ENCODE data around the gene RPS6KA2.

RPS6KA2 gene

DNA sequence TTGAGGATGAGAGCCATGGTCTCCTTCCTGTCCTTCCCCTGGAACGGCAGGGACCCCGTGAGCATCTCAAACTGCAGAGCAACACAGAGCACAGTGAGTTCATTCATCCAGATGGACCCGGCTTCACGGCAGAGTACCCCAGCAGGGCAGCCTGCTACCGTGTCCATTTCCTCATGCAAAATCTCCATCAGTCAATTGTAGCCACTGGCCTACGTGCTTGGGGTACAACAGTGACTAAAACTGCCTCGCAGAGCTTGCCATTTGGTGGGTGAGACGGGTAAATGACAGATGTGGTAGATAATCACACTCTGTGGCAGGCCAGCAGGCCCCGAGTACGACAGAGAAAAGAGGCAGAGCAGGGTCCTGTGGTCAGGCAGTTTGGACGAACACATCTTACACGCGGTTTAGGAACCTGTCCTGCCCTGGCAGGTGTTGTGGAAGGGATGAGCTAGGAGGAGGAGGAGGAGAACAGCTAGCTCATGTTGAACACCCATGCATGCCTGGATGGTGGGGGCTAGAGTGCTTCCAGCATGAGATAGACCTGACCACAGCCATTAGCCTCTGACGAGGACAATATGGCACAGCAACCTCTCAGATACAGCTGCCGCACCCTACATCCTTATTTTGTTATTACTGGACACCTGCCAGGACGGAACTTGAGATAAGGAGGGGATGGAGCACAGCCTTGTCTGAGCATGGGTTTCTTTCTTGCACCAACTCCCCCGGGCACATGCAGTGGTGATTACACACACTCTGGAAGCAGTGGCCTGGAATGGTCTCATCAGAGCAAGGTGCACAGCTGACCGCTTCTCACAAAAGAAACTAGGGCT is 136.2 kb downstream of the RPS6KA2 start:
- no peak for DNase-seq (ENCODE audit: low read depth)
- H3K4me3 ChIP-seq (ENCODE audit: low read length): no peak overlapping the region
- TF ChIP-seq, protein P1, sequence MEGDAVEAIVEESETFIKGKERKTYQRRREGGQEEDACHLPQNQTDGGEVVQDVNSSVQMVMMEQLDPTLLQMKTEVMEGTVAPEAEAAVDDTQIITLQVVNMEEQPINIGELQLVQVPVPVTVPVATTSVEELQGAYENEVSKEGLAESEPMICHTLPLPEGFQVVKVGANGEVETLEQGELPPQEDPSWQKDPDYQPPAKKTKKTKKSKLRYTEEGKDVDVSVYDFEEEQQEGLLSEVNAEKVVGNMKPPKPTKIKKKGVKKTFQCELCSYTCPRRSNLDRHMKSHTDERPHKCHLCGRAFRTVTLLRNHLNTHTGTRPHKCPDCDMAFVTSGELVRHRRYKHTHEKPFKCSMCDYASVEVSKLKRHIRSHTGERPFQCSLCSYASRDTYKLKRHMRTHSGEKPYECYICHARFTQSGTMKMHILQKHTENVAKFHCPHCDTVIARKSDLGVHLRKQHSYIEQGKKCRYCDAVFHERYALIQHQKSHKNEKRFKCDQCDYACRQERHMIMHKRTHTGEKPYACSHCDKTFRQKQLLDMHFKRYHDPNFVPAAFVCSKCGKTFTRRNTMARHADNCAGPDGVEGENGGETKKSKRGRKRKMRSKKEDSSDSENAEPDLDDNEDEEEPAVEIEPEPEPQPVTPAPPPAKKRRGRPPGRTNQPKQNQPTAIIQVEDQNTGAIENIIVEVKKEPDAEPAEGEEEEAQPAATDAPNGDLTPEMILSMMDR (conservative IDR thresholded peaks at IDR 0.05; ENCODE audit: low read depth, low read length): no peak

DNA sequence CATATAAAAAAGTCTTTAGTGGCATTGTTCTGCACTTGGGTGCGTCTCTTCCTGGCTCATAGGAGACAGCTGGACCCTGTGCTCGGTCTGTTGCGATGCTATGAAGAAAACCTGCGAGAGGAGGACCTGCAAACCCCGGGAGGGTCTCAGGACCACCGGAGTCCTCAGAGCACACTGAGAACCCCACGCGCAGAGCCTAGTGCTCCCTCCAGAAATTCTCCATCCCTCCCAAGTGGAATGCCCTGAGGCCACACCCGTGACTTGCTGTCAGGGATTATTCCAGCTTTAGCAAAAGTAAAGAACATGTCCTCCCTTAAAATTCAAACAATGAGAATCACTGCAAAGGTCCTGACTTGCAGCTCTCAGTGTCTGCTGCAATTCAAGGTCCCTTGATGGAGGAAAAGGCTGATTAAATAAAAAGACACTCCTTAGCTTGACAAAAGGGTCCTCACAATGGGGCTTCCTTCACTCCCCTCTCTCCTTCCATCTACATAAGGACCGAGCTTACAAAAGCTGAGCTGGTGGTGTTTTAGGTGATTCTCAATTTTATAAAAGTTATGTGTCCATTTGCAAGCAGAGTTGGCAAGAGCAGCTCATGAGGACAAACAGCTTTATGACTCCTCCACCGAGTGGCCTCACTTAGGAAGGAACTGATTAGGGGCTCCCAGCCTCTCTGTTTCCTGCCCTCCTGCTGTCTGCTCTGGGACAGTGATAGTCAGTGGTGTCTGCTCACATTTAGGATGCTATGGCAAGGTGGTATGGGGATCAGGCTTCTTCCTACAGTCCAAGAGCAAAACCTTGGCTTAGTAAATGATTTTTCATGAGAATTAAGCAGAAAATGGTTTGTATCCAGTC is 137.5 kb downstream of the RPS6KA2 start:
- TF ChIP-seq, protein P1 (conservative IDR thresholded peaks at IDR 0.05; ENCODE audit: low read depth, low read length): no peak
- no peak for DNase-seq (ENCODE audit: low read depth)
- no peak overlapping the region for H3K4me3 ChIP-seq (ENCODE audit: low read length)

DNA sequence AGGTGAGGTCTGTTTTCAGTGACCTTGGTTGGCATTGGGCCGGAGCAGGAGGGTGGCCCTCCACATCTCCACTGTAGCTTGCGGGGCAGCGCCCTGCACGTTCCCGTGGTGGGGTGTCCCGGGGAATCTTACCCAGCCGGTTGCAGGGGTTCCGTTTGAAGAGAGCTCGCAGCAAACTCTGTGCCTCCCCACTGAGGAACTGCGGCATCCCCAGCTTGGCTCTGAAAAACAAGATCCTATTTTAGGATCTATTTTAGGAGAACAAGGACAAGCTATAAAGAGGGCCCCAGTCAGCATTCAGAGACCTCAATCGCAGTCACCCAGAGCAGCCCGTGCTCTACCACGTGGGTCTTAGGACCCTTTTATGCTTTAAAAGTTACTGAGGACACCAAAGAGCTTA is 138.3 kb downstream of the RPS6KA2 start:
- no peak for DNase-seq (ENCODE audit: low read depth)

DNA sequence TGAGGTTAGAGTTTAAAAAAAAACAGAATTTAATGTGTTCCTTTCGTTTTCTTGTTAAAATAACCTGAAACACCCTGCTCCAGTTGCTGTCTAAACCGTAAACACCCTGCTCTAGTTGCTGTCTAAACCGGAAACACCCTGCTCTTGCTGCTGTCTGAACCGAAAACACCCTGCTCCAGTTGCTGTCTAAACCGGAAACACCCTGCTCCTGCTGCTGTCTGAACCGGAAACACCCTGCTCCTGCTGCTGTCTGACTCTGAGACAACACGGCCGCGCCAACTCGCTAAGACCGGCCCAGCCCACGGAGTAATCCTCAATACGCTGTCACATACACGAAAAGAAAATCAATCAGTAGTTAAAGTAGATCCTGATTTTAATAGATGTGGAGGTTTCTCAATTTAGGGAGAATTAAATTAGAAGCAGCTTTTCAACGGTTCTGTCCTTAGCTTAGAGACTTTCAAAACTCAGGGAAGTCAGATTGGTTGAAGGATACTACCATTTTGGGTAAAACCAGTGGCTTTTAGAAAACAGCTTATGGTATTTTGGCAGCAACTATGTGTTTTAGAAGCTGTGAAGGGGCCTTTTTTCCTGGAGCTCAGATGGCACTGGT is 138.9 kb downstream of the RPS6KA2 start:
- TF ChIP-seq, protein P1 (conservative IDR thresholded peaks at IDR 0.05; ENCODE audit: low read depth, low read length): no peak
- H3K4me3 ChIP-seq (ENCODE audit: low read length): no peak overlapping the region

More for the DNA sequence above, 138.3 kb downstream of the RPS6KA2 start:
- TF ChIP-seq, protein P1 (conservative IDR thresholded peaks at IDR 0.05; ENCODE audit: low read depth, low read length): no peak
- H3K4me3 ChIP-seq (ENCODE audit: low read length): no peak overlapping the region

DNA sequence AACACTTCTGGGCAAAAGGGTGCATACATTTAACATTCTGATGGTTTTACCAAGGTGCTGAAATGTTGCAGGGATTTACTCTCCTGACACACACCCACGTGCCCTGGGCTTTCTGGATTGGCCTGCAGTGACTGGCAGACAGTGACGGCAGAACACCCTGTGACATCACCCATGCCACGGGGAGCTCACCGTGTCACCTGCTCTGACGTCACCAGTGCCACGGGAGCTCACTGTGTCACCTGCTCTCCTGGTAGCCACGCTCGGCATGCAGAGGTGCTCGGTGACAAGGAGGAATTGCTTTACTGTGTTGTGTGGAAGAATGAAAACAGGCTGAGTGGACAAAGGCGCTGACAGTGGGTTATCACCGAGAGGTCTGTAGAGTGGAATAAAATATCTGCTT is 139.9 kb downstream of the RPS6KA2 start:
- TF ChIP-seq, protein P1 (conservative IDR thresholded peaks at IDR 0.05; ENCODE audit: low read depth, low read length): no peak
- no peak for DNase-seq (ENCODE audit: low read depth)
- no peak overlapping the region for H3K4me3 ChIP-seq (ENCODE audit: low read length)

More for the DNA sequence above, 138.9 kb downstream of the RPS6KA2 start:
- DNase-seq (ENCODE audit: low read depth): no peak

DNA sequence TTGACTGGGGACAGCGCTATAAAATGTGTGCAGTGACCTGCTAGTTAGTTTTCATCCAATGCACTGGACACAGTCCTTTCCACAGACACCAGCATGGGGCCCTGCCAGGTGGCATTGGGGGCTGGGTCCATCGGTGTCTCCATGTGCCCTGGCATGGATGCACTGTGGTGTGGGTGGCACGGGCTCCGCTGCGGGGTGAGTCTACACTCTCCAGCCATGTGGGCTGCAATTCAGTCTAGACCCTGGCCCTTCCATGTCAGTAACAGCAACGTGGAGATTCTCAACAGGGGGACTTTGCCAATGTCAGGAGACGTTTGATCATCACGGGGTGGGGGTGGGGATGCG is 140.5 kb downstream of the RPS6KA2 start:
- TF ChIP-seq, protein P1 (conservative IDR thresholded peaks at IDR 0.05; ENCODE audit: low read depth, low read length): no peak
- H3K4me3 ChIP-seq (ENCODE audit: low read length): no peak overlapping the region
- no peak for DNase-seq (ENCODE audit: low read depth)

Measured in retinal pigment epithelial cell (primary cell).